HG02981 (cell line): ENCODE measurements around the gene SLC15A2.
"Not testable (repeated sequence)": the region's sequence is repeated elsewhere in the genome, so short reads cannot be mapped to it uniquely, and the experiment has no call there.

Experiments
- ATAC-seq: cut with Tn5 transposase; IDR thresholded peaks from one replicate; pipeline ENCODE4 v1.9.1; 2021; ENCODE audit warnings: mild to moderate bottlenecking, moderate library complexity; ENCODE audit not compliant: unreplicated experiment

Gene SLC15A2

DNA sequence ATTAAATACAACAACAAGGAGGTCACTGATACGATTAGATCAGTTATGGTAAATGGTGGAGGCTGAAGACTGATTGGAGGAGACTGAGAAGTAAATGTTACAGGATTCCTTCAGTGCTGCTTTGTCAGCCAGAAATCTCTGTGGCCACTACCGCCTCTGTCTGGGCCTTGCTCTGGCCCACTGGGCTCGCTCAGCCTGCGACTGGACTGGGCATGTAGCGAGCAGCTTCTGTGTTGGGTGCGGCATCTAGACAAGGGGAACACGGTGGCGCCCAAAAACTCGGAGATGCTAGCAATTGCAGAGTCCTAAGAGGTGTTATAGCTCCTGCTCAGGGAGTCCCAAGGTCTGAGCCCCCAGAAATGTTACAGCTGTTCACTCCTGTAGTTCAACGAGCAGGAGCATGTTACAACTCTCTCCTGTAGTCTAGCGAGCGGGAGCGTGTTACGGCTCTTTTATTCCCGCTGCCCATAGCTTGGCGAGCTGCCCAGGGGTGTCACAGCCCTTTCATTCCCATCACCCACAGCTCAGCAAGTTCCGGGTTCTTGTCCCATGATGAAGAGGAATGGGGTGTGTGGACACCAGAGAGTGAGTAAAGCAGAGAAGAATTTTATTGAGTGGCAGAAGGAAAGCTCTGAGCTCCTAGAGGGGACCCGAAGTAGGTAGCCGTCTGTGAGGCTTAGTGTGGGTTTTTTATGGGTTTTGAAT, 24.7 kb downstream of the SLC15A2 start:
- no peak for ATAC-seq

DNA sequence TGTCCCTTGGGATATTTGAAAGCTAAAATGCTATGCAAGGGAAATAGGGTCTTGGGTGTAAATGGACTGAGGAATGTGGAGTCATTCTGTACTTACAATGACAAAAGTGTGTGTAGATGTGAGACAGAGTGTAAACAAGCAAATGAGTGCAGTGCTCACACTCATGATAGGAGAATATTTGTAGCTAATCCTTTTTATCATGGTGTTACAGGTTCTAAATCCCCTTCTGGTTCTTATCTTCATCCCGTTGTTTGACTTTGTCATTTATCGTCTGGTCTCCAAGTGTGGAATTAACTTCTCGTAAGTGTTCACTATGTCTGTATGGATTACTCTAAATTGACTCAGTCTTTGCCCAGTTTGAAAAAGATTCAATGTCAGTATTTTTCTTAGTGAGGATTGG, 30.5 kb downstream of the SLC15A2 start:
- ATAC-seq = no peak

DNA sequence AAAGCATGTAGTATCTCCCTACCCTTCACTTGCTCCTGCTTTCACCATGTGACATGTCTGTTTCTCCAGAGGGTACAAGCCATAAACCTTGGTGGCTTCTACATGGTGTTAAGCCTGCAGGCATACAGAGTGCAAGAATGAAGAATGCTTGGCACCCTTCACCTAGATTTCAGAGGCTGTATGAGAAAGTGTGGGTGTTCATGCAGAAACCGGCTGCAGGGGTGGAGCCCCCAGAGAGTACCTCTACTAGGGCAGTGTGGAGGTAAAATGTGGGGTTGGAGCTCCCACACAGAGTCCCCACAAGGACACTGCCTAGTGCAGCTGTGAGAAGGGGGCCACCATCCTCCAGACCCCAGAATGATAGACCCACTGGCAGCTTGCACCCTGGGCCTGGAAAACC, 32.2 kb downstream of the SLC15A2 start:
- no peak for ATAC-seq

DNA sequence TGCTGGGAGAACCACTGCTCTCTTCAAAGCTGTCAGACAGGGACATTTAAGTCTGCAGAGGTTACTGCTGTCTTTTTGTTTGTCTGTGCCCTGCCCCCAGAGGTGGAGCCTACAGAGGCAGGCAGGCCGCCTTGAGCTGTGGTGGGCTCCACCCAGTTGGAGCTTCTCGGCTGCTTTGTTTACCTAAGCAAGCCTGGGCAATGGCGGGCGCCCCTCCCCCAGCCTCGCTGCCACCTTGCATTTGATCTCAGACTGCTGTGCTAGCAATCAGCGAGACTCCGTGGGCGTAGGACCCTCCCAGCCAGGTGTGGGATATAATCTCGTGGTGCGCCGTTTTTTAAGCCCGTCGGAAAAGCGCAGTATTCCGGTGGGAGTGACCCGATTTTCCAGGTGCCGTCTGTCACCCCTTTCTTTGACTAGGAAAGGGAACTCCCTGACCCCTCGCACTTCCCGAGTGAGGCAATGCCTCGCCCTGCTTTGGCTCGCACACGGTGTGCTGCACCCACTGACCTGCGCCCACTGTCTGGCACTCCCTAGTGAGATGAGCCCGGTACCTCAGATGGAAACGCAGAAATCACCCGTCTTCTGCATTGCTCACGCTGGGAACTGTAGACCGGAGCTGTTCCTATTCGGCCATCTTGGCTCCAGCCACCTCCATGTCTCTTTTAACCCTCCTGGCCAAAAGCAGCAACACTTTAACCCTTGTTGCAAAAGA, 44.1 kb downstream of the SLC15A2 start:
- not testable (repeated sequence) for ATAC-seq

DNA sequence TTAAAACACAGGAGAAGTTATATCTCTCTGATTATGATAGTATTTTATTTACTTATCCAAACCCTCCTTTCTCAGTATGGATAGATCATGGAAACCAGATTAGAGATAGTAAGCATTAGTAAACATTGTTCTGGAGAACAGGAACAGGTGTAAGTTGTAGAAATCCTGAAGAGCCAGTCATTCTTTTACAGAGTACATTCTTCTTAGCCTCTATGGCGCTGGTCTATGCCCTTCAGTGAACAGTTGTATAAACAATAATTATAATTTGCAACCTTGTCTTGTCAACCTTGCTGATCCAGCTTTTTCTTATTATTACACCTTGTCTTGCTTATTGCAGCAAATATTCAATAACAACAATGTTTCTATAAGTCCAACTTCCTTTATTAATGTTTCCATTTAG, 47.4 kb downstream of the SLC15A2 start:
- ATAC-seq = no peak

- ATAC-seq = no peak
Observed at GRCh38 chr3:121942116-121942786, 48.0 kb downstream of the SLC15A2 start.

DNA sequence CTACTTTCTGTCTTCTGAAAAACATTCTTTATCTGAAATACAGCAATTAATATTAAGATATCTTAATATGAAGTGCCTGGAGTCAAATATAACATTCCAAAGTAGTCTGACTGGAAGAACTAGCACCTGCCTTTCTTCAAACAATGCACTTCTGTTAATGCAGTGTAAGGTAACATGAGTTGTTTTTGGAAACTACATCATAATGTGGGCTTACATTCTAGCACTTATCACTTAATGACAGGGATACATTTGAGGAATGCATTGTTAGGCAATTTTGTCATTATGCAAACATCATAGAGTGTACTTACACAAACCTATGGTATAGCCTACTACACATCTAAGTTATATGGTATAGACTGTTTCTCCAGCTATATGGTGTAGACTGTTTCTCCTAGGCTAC, 49.2 kb downstream of the SLC15A2 start:
- ATAC-seq = no peak

DNA sequence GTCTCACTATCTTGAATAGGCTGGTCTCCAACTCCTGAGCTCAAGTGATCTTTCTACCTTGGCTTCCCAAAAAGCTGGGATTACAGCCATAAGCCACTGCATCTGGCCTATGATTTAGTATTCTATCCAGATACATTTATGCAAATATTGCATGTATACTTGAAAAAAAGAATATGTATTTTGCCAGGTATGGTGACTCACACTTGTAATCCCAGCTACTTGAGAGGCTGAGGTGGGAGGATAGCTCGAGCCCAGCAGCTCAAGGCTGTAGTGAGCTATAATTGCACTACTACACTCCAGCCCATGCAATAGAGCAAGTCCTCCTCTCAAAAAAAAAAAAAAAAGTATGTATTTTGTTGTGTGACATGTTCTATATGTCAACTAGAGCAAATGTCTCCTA, 54.4 kb downstream of the SLC15A2 start:
- no peak for ATAC-seq

GRCh38 chr3:121951291-121951919, 57.2 kb downstream of the SLC15A2 start:
- ATAC-seq = no peak

GRCh38 chr3:121956363-121956762, 62.2 kb downstream of the SLC15A2 start:
- no peak for ATAC-seq

DNA sequence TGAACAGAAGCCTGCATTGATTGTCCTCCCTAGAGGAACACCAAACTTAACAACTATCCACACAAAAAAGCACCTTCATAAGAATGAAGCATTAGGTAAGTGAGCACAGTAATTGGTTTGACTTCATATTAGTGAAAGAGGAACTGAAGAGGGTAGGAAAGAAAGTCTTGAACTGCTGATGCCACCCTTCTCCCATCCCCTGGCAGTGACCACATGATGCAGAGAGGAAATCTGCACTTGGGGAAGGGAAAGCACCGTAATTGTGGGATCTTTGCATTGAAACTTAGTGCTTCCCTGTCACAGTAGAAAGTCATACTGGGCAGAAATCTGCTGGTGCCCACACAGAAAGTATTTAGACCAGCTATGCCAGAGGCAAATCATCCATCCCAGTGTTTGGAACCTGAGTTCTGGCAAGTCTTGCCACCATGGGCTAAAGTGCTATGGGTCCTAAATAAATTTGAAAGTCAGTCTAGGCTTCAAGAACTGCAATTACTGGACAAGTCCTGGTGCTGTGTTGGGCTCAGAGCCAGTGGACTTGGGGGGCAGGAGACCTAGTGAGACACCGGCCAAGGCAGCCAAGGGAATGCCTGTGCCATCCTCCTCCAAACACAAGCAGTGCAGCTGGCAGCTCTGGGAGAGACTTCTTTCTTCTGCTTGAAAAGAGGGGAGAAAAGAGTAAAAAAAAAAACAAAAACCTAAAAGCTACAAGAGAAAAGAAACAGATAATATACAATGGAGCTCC, 63.6 kb downstream of the SLC15A2 start:
- peak; percentile 65 for ATAC-seq

GRCh38 chr3:121958801-121959200, 64.6 kb downstream of the SLC15A2 start:
- no peak for ATAC-seq

- ATAC-seq = no peak
Observed at GRCh38 chr3:121961283-121961682, 67.1 kb downstream of the SLC15A2 start.

GRCh38 chr3:121962443-121962842, 68.2 kb downstream of the SLC15A2 start:
- no peak for ATAC-seq

- ATAC-seq = no peak
Observed at GRCh38 chr3:121963608-121964007, 69.4 kb downstream of the SLC15A2 start.

DNA sequence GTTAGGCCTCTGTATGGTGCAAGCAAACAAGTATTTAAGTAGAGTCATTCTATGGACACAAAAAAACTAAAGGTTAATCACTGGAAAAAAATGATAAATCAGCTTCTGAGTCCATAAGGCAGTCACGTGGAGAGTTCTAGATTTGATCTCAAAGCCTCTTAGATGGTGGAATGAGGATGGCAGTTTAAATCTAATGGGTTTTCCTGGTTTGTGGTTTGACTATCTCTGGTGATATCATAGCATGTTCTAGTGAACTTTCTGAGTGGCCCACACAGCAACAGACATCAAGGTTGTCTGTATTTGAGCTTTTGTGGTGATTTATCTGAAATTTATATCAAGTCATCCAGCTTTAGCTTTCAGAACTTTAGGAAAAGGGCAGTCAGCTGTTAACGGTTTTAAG, 75.4 kb downstream of the SLC15A2 start:
- no peak for ATAC-seq

- no peak for ATAC-seq
Observed at GRCh38 chr3:121970047-121970446, 75.8 kb downstream of the SLC15A2 start.

- no peak for ATAC-seq
Observed at GRCh38 chr3:121974601-121975111, 80.5 kb downstream of the SLC15A2 start.

DNA sequence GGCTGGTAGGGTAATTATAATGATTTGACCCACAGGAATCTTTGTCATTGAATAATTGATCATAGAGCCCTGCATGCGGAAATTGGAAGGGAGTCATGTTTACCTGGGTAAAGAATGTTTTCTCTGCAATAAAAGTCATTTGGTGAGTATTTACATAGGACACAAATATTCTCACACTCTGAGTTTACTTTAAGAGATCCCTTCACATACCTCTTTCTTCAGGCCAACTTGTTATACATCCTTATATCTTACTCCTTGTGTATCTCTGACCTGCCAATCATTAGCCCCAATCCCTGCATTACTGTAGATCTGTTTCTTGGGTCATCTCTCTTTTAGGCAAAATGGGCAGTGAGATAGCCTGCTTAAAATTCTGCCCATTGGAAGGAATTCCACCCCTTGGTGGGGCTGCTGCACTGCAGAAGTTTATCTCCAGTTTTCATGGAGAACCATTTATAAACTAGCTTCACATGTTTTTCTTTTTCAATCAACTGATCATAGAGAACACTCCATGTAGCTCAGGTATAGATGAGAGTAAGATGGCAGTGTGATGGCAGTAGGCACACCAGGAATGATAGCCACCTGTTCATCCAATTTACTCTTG, 81.6 kb downstream of the SLC15A2 start:
- ATAC-seq = no peak

DNA sequence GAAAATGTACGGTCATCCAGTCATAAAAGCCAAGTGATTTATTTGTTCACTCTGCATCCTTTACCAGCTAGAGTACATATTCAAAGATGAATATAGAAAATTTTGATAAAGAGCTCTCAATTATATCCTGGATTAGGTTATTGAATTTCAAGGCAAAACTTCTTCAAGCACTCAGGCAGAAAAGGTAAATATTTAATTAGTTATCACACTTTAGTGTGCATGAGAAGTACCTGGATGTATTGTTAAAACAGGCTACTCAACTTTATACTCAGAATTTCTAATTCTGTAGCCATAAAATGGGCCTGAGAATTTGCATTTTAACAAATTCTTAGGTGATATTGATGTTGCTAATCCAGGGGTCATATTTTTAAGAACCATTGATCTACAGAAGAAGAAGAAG, 82.5 kb downstream of the SLC15A2 start:
- no peak for ATAC-seq
